Mucosa of rectum (tissue), 2 donors: ENCODE measurements around the gene YTHDC2.

Experiments
- H3K27ac ChIP-seq, 2 donors: one replicate each; pipeline ENCODE4 v1.7.0; 2013; ENCODE audit warnings: inconsistent platforms in 2 of 2, low read depth in 2 of 2, low read length in 2 of 2
- H3K27me3 ChIP-seq, 2 donors: one replicate each; pipeline ENCODE4 v1.7.0; 2013; ENCODE audit warnings: low read length in 2 of 2; ENCODE audit not compliant: control insufficient read depth in 2 of 2, insufficient read depth in 2 of 2
- H3K36me3 ChIP-seq, 2 donors: one replicate each; pipeline ENCODE4 v1.7.0; 2013; ENCODE audit warnings: low read length in 2 of 2; ENCODE audit not compliant: control insufficient read depth in 2 of 2, insufficient read depth in 2 of 2
- H3K4me1 ChIP-seq, 2 donors: one replicate each; pipeline ENCODE4 v1.7.0; 2013; ENCODE audit warnings: low read length in 2 of 2, mild to moderate bottlenecking in 1 of 2; ENCODE audit not compliant: control insufficient read depth in 2 of 2, insufficient read depth in 2 of 2
- H3K4me3 ChIP-seq, 2 donors: one replicate each; pipeline ENCODE4 v1.7.0; 2013; ENCODE audit warnings: low read length in 2 of 2
- H3K9ac ChIP-seq, 2 donors: one replicate each; pipeline ENCODE4 v1.7.0; 2013; ENCODE audit warnings: low read length in 2 of 2, low read depth in 1 of 2, mild to moderate bottlenecking in 1 of 2
- H3K9me3 ChIP-seq, 2 donors: one replicate each; pipeline ENCODE4 v1.7.0; 2013; ENCODE audit warnings: low read length in 2 of 2; ENCODE audit not compliant: control insufficient read depth in 2 of 2
- donor health status: healthy.
- donor health status: Normal muscosa, but diverticular disease.

YTHDC2 gene

GRCh38 chr5:113538313-113538712 is 24.8 kb downstream of the YTHDC2 start:
- peaks cover 19 to 24% of the 10 kb centered on the region in 2 donors for H3K36me3 ChIP-seq
- H3K27me3 ChIP-seq = no peaks in the 10 kb centered on the region
- no peak overlapping the region for H3K9ac ChIP-seq
- no peaks in the 10 kb centered on the region for H3K9me3 ChIP-seq
- no peak overlapping the region for H3K4me3 ChIP-seq
- H3K4me1 ChIP-seq = no peaks in the 10 kb centered on the region
- no peak overlapping the region for H3K27ac ChIP-seq

GRCh38 chr5:113546703-113547183 is 33.2 kb downstream of the YTHDC2 start:
- no peaks in the 10 kb centered on the region for H3K4me1 ChIP-seq
- H3K27me3 ChIP-seq = no peaks in the 10 kb centered on the region
- H3K4me3 ChIP-seq = no peak overlapping the region
- H3K27ac ChIP-seq = no peak overlapping the region
- H3K9me3 ChIP-seq = no peaks in the 10 kb centered on the region
- H3K9ac ChIP-seq = no peak overlapping the region
- peaks cover 12 to 23% of the 10 kb centered on the region in 2 donors for H3K36me3 ChIP-seq

- H3K27me3 ChIP-seq = no peaks in the 10 kb centered on the region
- H3K9ac ChIP-seq = no peak overlapping the region
- no peaks in the 10 kb centered on the region for H3K4me1 ChIP-seq
- H3K9me3 ChIP-seq = no peaks in the 10 kb centered on the region
- peaks cover 18 to 26% of the 10 kb centered on the region in 2 donors for H3K36me3 ChIP-seq
- no peak overlapping the region for H3K4me3 ChIP-seq
- H3K27ac ChIP-seq = no peak overlapping the region
Observed at GRCh38 chr5:113548396-113548795, 34.9 kb downstream of the YTHDC2 start.

- no peaks in the 10 kb centered on the region for H3K4me1 ChIP-seq
- no peaks in the 10 kb centered on the region for H3K9me3 ChIP-seq
- no peak overlapping the region for H3K4me3 ChIP-seq
- H3K27ac ChIP-seq = no peak overlapping the region
- no peaks in the 10 kb centered on the region for H3K27me3 ChIP-seq
- H3K9ac ChIP-seq = no peak overlapping the region
- H3K36me3 ChIP-seq = peaks cover 21 to 39% of the 10 kb centered on the region in 2 donors
Observed at GRCh38 chr5:113552137-113552536, 38.6 kb downstream of the YTHDC2 start.

- H3K36me3 ChIP-seq = peaks cover 25 to 39% of the 10 kb centered on the region in 2 donors
Observed at GRCh38 chr5:113552620-113553019, 39.1 kb downstream of the YTHDC2 start.

GRCh38 chr5:113562828-113563400 is 49.4 kb downstream of the YTHDC2 start:
- no peak overlapping the region for H3K9ac ChIP-seq
- H3K27ac ChIP-seq = no peak overlapping the region
- H3K36me3 ChIP-seq = peaks cover 32 to 35% of the 10 kb centered on the region in 2 donors
- H3K9me3 ChIP-seq = no peaks in the 10 kb centered on the region
- H3K4me3 ChIP-seq = no peak overlapping the region
- H3K27me3 ChIP-seq = no peaks in the 10 kb centered on the region
- no peaks in the 10 kb centered on the region for H3K4me1 ChIP-seq

More at GRCh38 chr5:113552620-113553019, 39.1 kb downstream of the YTHDC2 start:
- H3K27ac ChIP-seq = no peak overlapping the region
- no peaks in the 10 kb centered on the region for H3K27me3 ChIP-seq
- no peak overlapping the region for H3K9ac ChIP-seq
- H3K4me1 ChIP-seq = no peaks in the 10 kb centered on the region
- H3K9me3 ChIP-seq = no peaks in the 10 kb centered on the region
- H3K4me3 ChIP-seq = no peak overlapping the region

- H3K36me3 ChIP-seq = peaks cover 20 to 30% of the 10 kb centered on the region in 2 donors
- no peak overlapping the region for H3K9ac ChIP-seq
- H3K4me3 ChIP-seq = no peak overlapping the region
- no peaks in the 10 kb centered on the region for H3K4me1 ChIP-seq
- no peaks in the 10 kb centered on the region for H3K27me3 ChIP-seq
- H3K9me3 ChIP-seq = no peaks in the 10 kb centered on the region
- H3K27ac ChIP-seq = no peak overlapping the region
Observed at GRCh38 chr5:113569396-113569795, 55.9 kb downstream of the YTHDC2 start.

- Histone ChIP-seq H3K9me3 (no peaks in the 10 kb centered on the region), H3K27me3 (no peaks in the 10 kb centered on the region), H3K36me3 (peaks cover 9 to 25% of the 10 kb centered on the region in 2 donors), H3K27ac (no peak overlapping the region), H3K9ac (no peak overlapping the region), H3K4me1 (no peaks in the 10 kb centered on the region), H3K4me3 (no peak overlapping the region)
Observed at GRCh38 chr5:113572716-113573115, 59.2 kb downstream of the YTHDC2 start.

- Histone ChIP-seq H3K27ac (no peak overlapping the region), H3K9me3 (no peaks in the 10 kb centered on the region), H3K9ac (no peak overlapping the region), H3K4me3 (no peak overlapping the region), H3K4me1 (no peaks in the 10 kb centered on the region), H3K27me3 (no peaks in the 10 kb centered on the region), H3K36me3 (peaks cover 10 to 19% of the 10 kb centered on the region in 2 donors)
Observed at GRCh38 chr5:113574417-113574816, 60.9 kb downstream of the YTHDC2 start.

- Histone ChIP-seq H3K4me3 (no peak overlapping the region), H3K27ac (no peak overlapping the region), H3K27me3 (no peaks in the 10 kb centered on the region), H3K9me3 (no peaks in the 10 kb centered on the region), H3K36me3 (peaks cover 15 to 23% of the 10 kb centered on the region in 2 donors), H3K4me1 (no peaks in the 10 kb centered on the region), H3K9ac (no peak overlapping the region)
Observed at GRCh38 chr5:113575074-113575473, 61.6 kb downstream of the YTHDC2 start.
